CD1c-positive myeloid dendritic cell (primary cell): ENCODE measurements around the gene POLR1D.
"Not testable (repeated sequence)": the region's sequence is repeated elsewhere in the genome, so short reads cannot be mapped to it uniquely, and the experiment has no call there.

Experiments used
- DNase-seq: peaks from one replicate; pipeline ENCODE4 v3.0.0-alpha.2; 2016; ENCODE audit errors: extremely low spot score

The POLR1D gene

DNA sequence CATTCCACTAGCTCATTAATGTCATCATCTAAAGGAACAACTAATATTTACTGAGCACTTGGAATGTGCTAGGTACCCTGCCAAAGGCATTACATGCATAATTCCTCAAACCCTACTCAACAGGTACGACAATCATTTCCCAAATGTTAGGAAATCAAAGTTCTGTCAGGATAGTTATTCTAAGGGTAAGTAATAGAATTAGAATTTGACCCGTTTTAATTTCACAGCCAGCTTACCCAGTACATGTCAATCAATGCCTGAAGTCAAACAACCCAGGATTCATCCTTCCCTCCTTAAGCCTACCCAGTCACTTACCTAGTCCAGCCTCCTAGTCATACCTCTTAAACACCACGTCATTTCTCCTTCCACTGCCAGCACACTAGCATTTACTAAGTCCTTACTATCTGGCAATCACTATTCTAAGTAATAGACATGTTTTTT lies 3.8 kb upstream of the POLR1D start:
- no peak for DNase-seq

DNA sequence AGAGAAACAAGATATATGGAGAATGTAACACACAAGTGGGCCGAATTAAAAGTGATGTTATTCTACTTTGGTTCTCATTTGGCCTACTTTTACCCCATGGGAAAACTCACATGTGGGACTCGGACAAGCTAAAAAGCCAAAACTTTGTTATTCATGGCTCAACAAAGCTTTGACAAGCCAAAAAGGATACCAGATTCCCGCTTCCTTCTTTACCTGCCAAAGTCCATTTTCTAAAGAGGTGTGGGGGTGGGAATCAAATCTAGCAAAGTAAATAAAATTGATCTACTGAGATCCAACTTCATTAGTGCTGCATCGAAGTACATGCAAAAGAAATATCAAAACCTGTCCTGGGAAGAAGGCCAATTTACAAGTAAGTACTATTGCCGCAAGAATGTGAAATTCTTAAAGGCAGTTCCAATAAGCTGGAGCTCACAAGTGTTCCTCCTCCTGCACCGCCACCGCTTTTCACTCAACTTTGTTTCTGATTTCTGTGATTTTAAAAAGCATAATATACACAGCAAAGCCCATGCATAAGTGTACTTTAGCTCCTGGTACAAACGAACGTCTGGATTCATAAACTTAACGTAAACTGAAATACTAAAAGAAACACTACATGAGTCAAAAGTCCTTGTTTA lies 2.5 kb upstream of the POLR1D start:
- no peak for DNase-seq

- DNase-seq: peak; percentile 53
These were observed 1.8 kb upstream of the POLR1D start for GRCh38 chr13:27619728-27620376.

DNA sequence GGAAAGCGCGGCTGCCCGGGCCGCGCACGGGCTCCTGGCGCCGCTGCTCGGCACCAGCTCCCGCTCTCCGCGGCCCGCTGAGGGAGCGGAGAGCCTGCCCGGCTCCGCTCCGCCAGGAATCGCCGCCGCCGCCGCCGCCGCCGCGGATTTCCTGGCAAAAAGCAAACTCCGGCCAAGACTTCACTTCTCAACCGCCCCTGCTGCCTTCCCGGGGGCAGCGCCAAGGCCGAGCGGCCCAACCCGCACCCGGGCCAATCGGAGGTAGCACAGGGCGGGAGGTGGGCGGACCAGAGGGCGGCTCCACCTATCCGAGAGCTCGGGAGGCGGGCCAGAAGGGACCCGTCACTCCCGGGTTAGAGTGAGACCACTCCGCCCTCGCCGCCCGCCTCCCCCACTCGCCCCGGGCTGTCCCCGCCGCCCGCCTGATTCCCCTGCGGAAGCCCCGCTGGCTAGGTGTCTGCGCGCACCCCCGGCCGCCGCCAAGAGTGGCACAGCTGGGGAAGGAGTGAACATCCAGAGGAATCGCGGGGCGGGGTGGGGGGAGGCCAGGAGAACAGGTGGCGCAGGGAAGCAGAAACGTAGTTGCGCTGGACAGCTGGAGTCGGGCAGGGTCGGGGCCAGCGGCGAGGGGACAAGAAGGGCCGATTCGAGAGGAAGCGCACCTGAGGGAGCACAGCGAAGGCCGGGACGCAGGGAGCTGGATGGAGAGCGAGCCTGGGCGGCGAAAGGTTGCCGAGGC lies 1.1 kb upstream of the POLR1D start, which contains the start of gene LNX2:
Gene LNX2, minus strand, starts transcription at position 153 of the 739 bp plus-strand sequence. CDS start 38,826 bp downstream, outside the sequence.
- peak; percentile 98 for DNase-seq

DNA sequence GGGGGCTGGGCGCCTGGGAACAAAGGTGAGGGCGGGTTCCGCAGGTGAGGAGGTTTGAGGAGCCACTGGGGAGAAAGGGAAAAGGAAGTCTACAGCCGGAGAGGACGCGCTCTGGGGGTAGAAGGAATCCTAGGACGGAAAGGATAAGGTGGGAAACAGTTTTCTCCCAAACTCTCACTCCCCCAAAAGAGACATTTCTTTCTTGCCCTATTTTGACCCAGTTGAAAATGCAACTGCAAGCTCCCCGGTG lies 651 bp upstream of the POLR1D start:
- DNase-seq: no peak

- no peak for DNase-seq
These were observed 569 bp downstream of the POLR1D start for GRCh38 chr13:27622102-27622820.

DNA sequence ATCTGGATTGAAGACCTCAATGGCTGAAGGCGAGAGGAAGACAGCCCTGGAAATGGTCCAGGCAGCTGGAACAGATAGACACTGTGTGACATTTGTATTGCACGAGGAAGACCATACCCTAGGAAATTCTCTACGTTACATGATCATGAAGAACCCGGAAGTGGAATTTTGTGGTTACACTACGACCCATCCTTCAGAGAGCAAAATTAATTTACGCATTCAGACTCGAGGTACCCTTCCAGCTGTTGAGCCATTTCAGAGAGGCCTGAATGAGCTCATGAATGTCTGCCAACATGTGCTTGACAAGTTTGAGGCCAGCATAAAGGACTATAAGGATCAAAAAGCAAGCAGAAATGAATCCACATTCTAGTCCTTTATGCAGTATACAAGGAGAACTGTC lies 1.2 kb downstream of the POLR1D start:
- DNase-seq: no peak

- no peak for DNase-seq
These were observed 2.4 kb downstream of the POLR1D start for GRCh38 chr13:27624071-27624470.

- no peak for DNase-seq
These were observed 4.1 kb downstream of the POLR1D start for GRCh38 chr13:27625839-27626238.

GRCh38 chr13:27627380-27627779 lies 5.7 kb downstream of the POLR1D start:
- DNase-seq: no peak

GRCh38 chr13:27628081-27628480 lies 6.4 kb downstream of the POLR1D start:
- DNase-seq: no peak

DNA sequence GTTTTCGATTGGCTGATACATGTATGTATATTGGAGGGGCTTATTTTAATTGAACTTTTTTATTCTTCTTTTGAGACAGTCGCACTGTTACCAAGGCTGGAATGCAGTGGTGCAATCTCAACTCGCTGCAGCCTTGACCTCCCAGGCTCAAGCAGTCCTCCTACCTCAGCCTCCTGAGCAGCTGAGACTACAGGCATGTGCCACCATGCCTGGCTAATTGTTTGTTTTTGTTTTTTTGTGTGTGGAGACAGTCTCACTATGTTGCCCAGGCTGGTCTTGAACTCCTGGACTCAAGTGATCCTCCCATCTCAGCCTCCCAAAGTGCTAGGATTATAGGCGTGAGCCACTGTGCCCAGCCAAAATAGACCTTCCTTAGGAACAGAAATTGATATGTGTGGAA lies 7.1 kb downstream of the POLR1D start:
- DNase-seq: not testable (repeated sequence)

- DNase-seq: no peak
These were observed 9.5 kb downstream of the POLR1D start for GRCh38 chr13:27631156-27631555.

- no peak for DNase-seq
These were observed 10.0 kb downstream of the POLR1D start for GRCh38 chr13:27631665-27632064.

DNA sequence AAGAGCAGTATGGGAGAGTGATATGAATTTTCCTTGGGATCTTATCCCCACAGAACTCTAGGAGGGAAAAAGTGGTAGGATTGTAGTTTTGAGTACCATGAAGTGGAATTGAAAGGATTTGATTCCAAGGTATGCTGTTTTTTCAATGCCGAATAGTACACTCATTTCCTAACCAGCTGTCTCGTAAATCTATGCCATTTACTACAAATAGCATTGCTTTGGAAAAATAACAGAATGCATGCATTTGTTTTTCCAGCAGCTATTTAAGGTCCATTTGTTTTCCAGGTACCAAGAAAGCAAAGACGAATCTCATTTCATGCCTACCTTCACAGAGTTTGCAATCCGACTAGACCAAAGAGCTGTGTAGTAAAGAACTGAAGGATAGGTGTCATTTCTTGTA lies 10.5 kb downstream of the POLR1D start:
- no peak for DNase-seq

DNA sequence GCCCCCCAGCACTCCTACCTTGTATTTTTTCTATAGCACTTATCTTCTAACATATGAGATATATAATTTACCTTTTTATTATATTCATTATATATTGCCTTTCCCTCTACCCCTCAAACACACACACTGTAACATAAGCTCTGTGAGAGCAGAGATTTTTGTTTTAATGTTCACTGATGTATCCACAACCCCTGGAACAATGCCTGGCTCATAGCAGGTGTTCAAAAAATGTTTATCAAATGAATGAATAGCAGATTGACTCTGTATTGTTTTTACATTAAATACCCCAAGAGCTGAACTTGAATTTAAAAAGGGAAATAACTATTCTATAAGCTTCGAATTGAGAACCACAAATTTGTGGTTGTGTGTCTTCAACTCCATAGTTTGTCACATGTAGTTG lies 11.0 kb downstream of the POLR1D start:
- no peak for DNase-seq

GRCh38 chr13:27634231-27634630 lies 12.5 kb downstream of the POLR1D start:
- DNase-seq: no peak

DNA sequence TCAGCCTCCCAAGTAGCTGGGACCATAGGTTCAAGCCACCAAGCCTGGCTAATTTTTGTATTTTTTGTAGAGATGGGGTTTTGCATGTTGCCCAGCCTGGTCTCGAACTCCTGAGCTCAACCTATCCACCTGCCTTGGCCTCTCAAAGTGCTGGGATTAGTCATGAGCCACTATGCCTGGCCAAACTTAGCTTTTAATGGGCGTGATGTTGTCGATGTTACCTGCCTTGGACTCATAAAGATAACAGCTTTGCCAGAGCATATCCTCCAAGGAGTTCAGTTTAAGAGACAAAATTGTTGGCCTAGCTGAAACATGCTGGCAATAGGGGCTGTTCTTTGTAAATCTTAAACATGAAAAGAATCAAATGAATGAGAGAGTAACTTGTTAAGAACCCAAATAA lies 13.1 kb downstream of the POLR1D start:
- DNase-seq: no peak

DNA sequence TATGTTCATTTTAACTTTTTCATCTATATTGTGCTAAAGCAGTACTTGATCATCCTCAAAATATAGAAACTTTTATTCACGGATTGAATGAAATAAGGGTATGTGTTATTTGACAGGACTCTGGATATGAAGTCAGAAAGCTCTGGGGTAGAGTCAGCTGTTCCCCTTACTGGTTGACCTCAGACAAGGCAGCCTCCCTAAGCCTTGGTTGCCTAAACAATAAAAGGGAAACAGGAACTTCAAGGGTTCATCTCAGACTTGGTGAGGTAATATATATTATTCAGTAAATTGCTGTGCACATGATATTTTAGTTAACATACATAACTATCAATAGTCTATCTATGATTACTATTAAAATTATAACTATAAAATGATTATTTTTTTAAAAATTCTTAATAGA lies 13.6 kb downstream of the POLR1D start:
- peak; percentile 65 for DNase-seq

GRCh38 chr13:27636589-27637288 lies 15.0 kb downstream of the POLR1D start:
- no peak for DNase-seq

DNA sequence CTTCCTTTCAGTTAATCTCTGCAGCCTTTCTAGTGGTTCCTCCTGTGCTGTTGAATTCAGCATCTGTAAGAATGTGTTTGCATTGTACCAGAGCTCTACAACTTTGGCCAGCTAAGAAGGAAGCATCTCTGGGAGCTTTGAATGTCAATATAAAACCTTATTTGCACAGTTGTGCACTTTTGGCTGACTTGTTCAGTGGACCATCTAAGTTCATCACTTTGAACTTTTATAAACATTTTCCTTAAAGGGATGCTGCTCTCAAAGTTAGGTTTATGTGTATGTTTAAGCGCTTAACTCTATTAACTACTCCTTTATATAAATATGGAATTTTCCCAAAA lies 15.6 kb downstream of the POLR1D start:
- no peak for DNase-seq

DNA sequence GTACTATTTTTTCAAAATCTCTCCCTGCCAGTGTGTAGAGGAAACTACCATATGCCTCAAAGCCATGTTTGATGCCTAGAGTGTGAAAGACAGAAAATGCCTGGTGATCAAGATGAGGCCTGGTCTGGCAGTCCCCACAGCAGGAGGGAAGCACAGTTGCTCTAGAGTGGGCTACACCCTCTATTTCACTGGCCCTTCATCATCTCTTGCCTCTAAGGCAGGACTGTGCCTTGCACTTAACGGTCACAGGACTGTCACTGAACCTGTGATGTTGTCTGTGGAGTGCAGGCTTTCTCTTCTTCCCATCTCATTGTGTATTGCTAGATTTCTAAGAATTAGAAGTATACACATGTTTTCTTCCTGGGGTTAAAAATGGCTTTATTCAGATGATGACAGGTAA lies 16.3 kb downstream of the POLR1D start:
- no peak for DNase-seq
